ENCODE measurements around the gene GNG3.

- TF ChIP-seq CTCF (conservative IDR thresholded peaks at IDR 0.05; ENCODE audit: low read depth in 2 of 2) (no peak), POLR2AphosphoS5 (IDR thresholded peaks at IDR 0.05; ENCODE audit: low read depth) (no peak), EZH2 (IDR thresholded peaks at IDR 0.05; ENCODE audit: low read depth, unreplicated experiment) (no peak), REST (IDR thresholded peaks at IDR 0.05; ENCODE audit: unreplicated experiment) (no peak), ZNF331 (CRISPR knock-in tag; IDR thresholded peaks at IDR 0.05; ENCODE audit: low read depth) (no peak)
Measured at GRCh38 chr11:62677714-62678113, 29.8 kb upstream of the GNG3 start.

All from GM23338 (cell line).